ENCODE measurements around the gene LGALS1. TPM values are rescaled to one million over a fixed set of nuclear protein-coding genes. Genes with fewer than 3 reads are reported as not detected.

Gene LGALS1
- total RNA-seq, 1 donor from 2014 or later: 1,199 TPM

- TF ChIP-seq, protein P1, sequence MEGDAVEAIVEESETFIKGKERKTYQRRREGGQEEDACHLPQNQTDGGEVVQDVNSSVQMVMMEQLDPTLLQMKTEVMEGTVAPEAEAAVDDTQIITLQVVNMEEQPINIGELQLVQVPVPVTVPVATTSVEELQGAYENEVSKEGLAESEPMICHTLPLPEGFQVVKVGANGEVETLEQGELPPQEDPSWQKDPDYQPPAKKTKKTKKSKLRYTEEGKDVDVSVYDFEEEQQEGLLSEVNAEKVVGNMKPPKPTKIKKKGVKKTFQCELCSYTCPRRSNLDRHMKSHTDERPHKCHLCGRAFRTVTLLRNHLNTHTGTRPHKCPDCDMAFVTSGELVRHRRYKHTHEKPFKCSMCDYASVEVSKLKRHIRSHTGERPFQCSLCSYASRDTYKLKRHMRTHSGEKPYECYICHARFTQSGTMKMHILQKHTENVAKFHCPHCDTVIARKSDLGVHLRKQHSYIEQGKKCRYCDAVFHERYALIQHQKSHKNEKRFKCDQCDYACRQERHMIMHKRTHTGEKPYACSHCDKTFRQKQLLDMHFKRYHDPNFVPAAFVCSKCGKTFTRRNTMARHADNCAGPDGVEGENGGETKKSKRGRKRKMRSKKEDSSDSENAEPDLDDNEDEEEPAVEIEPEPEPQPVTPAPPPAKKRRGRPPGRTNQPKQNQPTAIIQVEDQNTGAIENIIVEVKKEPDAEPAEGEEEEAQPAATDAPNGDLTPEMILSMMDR (IDR thresholded peaks at IDR 0.05): no peak
- no peak overlapping the region for H3K4me3 Mint-ChIP-seq (ENCODE audit: unreplicated experiment)
These were observed 9.9 kb upstream of the LGALS1 start for GRCh38 chr22:37665487-37665886.

GRCh38 chr22:37669586-37669985 lies 5.8 kb upstream of the LGALS1 start:
- no peak for DNase-seq (ENCODE audit: extremely low spot score, unreplicated experiment)
- Mint-ChIP-seq H3K27me3 (ENCODE audit: unreplicated experiment) (no peaks in the 10 kb centered on the region), H3K9me3 (ENCODE audit: unreplicated experiment) (no peaks in the 10 kb centered on the region), H3K27ac (ENCODE audit: unreplicated experiment) (no peak overlapping the region), H3K4me3 (ENCODE audit: unreplicated experiment) (no peak overlapping the region), H3K4me1 (ENCODE audit: unreplicated experiment) (peaks cover 17% of the 10 kb centered on the region), H3K36me3 (ENCODE audit: unreplicated experiment) (peaks cover 4% of the 10 kb centered on the region)
- TF ChIP-seq, protein P1 (IDR thresholded peaks at IDR 0.05): no peak

More at GRCh38 chr22:37665487-37665886, 9.9 kb upstream of the LGALS1 start:
- H3K36me3 Mint-ChIP-seq (ENCODE audit: unreplicated experiment): peaks cover 4% of the 10 kb centered on the region
- no peaks in the 10 kb centered on the region for H3K27me3 Mint-ChIP-seq (ENCODE audit: unreplicated experiment)
- DNase-seq (ENCODE audit: extremely low spot score, unreplicated experiment): no peak
- no peak overlapping the region for H3K27ac Mint-ChIP-seq (ENCODE audit: unreplicated experiment)
- peaks cover 28% of the 10 kb centered on the region for H3K4me1 Mint-ChIP-seq (ENCODE audit: unreplicated experiment)
- no peaks in the 10 kb centered on the region for H3K9me3 Mint-ChIP-seq (ENCODE audit: unreplicated experiment)

DNA sequence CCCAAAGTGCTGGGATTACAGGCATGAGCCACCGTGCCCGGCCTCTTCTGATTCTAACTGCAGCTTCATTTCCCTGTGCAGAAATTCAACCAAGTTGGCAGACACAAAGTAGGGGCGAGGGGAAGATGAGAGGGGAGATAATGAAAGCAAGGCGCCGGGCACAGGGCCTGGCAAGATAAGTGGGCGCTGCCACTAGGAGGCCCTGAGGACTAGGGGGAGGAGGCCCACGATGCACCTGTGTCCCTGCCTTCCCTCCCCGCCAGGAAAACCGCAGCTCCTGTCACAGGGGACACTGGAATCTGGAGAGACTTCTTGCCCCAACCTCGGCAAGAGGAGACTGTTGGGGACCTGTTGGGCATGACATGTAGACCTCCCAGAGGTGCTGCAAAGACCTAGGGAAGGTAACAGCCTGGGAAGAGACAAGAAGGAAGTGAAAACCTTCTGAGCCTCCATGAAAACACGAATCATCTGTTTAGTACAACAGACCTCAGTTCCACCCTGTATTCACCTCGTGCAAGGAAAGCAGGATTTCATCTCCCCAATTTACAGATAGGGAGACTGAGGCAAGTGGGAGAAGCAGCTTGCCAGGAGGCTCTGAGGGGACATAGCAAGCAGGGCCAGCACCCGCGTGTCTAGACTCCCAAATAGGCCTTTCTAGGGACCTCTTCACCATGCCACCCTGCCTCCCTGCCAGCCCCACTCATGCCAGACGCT lies 3.1 kb upstream of the LGALS1 start:
- Mint-ChIP-seq H3K4me3 (ENCODE audit: unreplicated experiment) (no peak overlapping the region), H3K27ac (ENCODE audit: unreplicated experiment) (no peak overlapping the region), H3K9me3 (ENCODE audit: unreplicated experiment) (no peaks in the 10 kb centered on the region), H3K4me1 (ENCODE audit: unreplicated experiment) (peaks cover 33% of the 10 kb centered on the region), H3K27me3 (ENCODE audit: unreplicated experiment) (no peaks in the 10 kb centered on the region), H3K36me3 (ENCODE audit: unreplicated experiment) (peaks cover 1% of the 10 kb centered on the region)
- TF ChIP-seq, protein P1 (IDR thresholded peaks at IDR 0.05): no peak
- no peak for DNase-seq (ENCODE audit: extremely low spot score, unreplicated experiment)

- Mint-ChIP-seq H3K36me3 (ENCODE audit: unreplicated experiment) (peaks cover 4% of the 10 kb centered on the region), H3K9me3 (ENCODE audit: unreplicated experiment) (no peaks in the 10 kb centered on the region), H3K4me3 (ENCODE audit: unreplicated experiment) (no peak overlapping the region), H3K4me1 (ENCODE audit: unreplicated experiment) (peaks cover 34% of the 10 kb centered on the region), H3K27ac (ENCODE audit: unreplicated experiment) (no peak overlapping the region), H3K27me3 (ENCODE audit: unreplicated experiment) (no peaks in the 10 kb centered on the region)
- DNase-seq (ENCODE audit: extremely low spot score, unreplicated experiment): no peak
- TF ChIP-seq, protein P1 (IDR thresholded peaks at IDR 0.05): no peak
These were observed 2.4 kb upstream of the LGALS1 start for GRCh38 chr22:37672920-37673455.

DNA sequence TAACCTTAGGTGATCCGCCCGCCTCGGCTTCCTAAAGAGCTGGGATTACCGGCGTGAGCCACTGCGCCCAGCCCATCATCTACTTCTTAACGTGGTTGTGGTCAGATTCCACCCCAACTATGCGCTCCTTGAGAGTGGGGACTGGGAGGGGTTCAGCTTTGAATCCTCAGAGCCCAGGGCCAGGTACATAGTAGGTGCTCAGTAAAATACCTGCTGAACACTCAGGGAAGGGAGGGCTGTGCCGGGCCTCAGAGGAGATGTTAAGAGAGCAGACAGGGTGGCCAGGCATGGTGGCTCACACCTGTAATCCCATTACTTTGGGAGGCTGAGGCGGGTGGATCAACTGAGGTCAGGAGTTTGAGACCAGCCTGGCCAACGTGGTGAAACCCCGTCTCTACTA lies 1.2 kb upstream of the LGALS1 start:
- H3K27me3 Mint-ChIP-seq (ENCODE audit: unreplicated experiment): no peaks in the 10 kb centered on the region
- H3K27ac Mint-ChIP-seq (ENCODE audit: unreplicated experiment): peak overlapping the region; percentile 91
- no peaks in the 10 kb centered on the region for H3K9me3 Mint-ChIP-seq (ENCODE audit: unreplicated experiment)
- DNase-seq (ENCODE audit: extremely low spot score, unreplicated experiment): no peak
- TF ChIP-seq, protein P1 (IDR thresholded peaks at IDR 0.05): no peak
- H3K4me1 Mint-ChIP-seq (ENCODE audit: unreplicated experiment): peaks cover 35% of the 10 kb centered on the region
- peaks cover 5% of the 10 kb centered on the region for H3K36me3 Mint-ChIP-seq (ENCODE audit: unreplicated experiment)
- no peak overlapping the region for H3K4me3 Mint-ChIP-seq (ENCODE audit: unreplicated experiment)
